OCI-LY3 (cell line): ENCODE data around the gene TTC39A.
A peak's percentile ranks its signal among the peaks of the same experiment; 100 is the strongest.

Experiments used
- H2AFZ ChIP-seq: fragments of 200-600, 300-600 bp; shearing (Covaris generic); 2 replicates; pipeline ENCODE4 v1.6.0; 2014; ENCODE audit warnings: antibody characterized with exemption, low read depth, low read length
- H3K27ac ChIP-seq: fragments of 200-600, 300-600 bp; sonication (generic); 2 replicates; pipeline ENCODE4 v1.5.1; 2014; ENCODE audit warnings: mild to moderate bottlenecking, low read length, moderate library complexity, mixed read lengths
- H3K27me3 ChIP-seq: fragments of 200-600, 300-600 bp; sonication (generic); 2 replicates; pipeline ENCODE4 v1.6.1; 2014; ENCODE audit warnings: low read depth, low read length, mixed read lengths
- H3K36me3 ChIP-seq: fragments of 200-600, 300-600 bp; sonication (generic); replicated peaks from 2 replicates; pipeline ENCODE3; 2014; ENCODE audit warnings: low read depth, low read length, mixed read lengths
- H3K4me1 ChIP-seq: fragments of 300-600, 200-600 bp; sonication (generic); 2 replicates; pipeline ENCODE4 v1.6.1; 2014; ENCODE audit warnings: low read length, mixed read lengths
- H3K4me2 ChIP-seq: fragments of 200-600, 300-600 bp; sonication (generic); 2 replicates; pipeline ENCODE4 v1.6.1; 2014; ENCODE audit warnings: low read length, mixed read lengths
- H3K4me3 ChIP-seq: fragments of 300-600, 200-600 bp; sonication (generic); 2 replicates; pipeline ENCODE4 v1.5.1; 2014; ENCODE audit warnings: antibody characterized with exemption, mild to moderate bottlenecking, low read length, moderate library complexity
- H3K79me2 ChIP-seq: fragments of 300-600, 200-600 bp; shearing (Covaris generic); 2 replicates; pipeline ENCODE4 v1.6.1; 2014; ENCODE audit warnings: mild to moderate bottlenecking, low read length, mixed read lengths
- H3K9ac ChIP-seq: fragments of 300-600, 200-600 bp; shearing (Covaris generic); 2 replicates; pipeline ENCODE4 v1.6.0; 2014; ENCODE audit warnings: mild to moderate bottlenecking, low read length, moderate library complexity
- H3K9me3 ChIP-seq: fragments of 200-600, 300-600 bp; shearing (Covaris generic); 2 replicates; pipeline ENCODE4 v1.6.1; 2014; ENCODE audit warnings: low read length, mixed read lengths; ENCODE audit not compliant: insufficient read depth
- H4K20me1 ChIP-seq: fragments of 200-600, 300-600 bp; sonication (generic); 2 replicates; pipeline ENCODE4 v1.6.1; 2016; ENCODE audit warnings: low read length, mixed read lengths; ENCODE audit not compliant: insufficient read depth
- EZH2phosphoT487 ChIP-seq: fragments of 200-600 bp; shearing (Covaris generic); IDR thresholded peaks from 2 replicates; pipeline ENCODE4 v1.6.1; 2018; ENCODE audit warnings: antibody characterized with exemption, mixed run types, low read depth
- TF ChIP-seq, protein P1 (sequence below): fragments of 200-600, 300-600 bp; sonication (generic); IDR thresholded peaks from 2 replicates; pipeline ENCODE4 v1.5.1; 2014; ENCODE audit warnings: antibody characterized with exemption, low read length, low read depth

Gene TTC39A

GRCh38 chr1:51299981-51300670, 30.2 kb downstream of the TTC39A start:
- Histone ChIP-seq H3K27ac (no peak overlapping the region), H3K27me3 (no peaks in the 10 kb centered on the region), H3K9ac (no peak overlapping the region), H3K79me2 (no peaks in the 10 kb centered on the region), H3K4me2 (no peak overlapping the region), H3K36me3 (no peaks in the 10 kb centered on the region), H2AFZ (no peak overlapping the region), H3K9me3 (no peaks in the 10 kb centered on the region), H3K4me1 (peaks cover 22% of the 10 kb centered on the region), H4K20me1 (no peaks in the 10 kb centered on the region), H3K4me3 (no peak overlapping the region)
- no peak for TF ChIP-seq EZH2phosphoT487
- TF ChIP-seq, protein P1, sequence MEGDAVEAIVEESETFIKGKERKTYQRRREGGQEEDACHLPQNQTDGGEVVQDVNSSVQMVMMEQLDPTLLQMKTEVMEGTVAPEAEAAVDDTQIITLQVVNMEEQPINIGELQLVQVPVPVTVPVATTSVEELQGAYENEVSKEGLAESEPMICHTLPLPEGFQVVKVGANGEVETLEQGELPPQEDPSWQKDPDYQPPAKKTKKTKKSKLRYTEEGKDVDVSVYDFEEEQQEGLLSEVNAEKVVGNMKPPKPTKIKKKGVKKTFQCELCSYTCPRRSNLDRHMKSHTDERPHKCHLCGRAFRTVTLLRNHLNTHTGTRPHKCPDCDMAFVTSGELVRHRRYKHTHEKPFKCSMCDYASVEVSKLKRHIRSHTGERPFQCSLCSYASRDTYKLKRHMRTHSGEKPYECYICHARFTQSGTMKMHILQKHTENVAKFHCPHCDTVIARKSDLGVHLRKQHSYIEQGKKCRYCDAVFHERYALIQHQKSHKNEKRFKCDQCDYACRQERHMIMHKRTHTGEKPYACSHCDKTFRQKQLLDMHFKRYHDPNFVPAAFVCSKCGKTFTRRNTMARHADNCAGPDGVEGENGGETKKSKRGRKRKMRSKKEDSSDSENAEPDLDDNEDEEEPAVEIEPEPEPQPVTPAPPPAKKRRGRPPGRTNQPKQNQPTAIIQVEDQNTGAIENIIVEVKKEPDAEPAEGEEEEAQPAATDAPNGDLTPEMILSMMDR = no peak

GRCh38 chr1:51299185-51299885, 31.0 kb downstream of the TTC39A start:
- Histone ChIP-seq H3K9me3 (no peaks in the 10 kb centered on the region), H3K27me3 (no peaks in the 10 kb centered on the region), H3K4me3 (no peak overlapping the region), H3K4me1 (peaks cover 14% of the 10 kb centered on the region), H3K36me3 (no peaks in the 10 kb centered on the region), H2AFZ (no peak overlapping the region), H3K79me2 (no peaks in the 10 kb centered on the region), H3K4me2 (no peak overlapping the region), H3K27ac (no peak overlapping the region), H3K9ac (no peak overlapping the region), H4K20me1 (no peaks in the 10 kb centered on the region)
- TF ChIP-seq EZH2phosphoT487 = no peak
- TF ChIP-seq, protein P1 = no peak

DNA sequence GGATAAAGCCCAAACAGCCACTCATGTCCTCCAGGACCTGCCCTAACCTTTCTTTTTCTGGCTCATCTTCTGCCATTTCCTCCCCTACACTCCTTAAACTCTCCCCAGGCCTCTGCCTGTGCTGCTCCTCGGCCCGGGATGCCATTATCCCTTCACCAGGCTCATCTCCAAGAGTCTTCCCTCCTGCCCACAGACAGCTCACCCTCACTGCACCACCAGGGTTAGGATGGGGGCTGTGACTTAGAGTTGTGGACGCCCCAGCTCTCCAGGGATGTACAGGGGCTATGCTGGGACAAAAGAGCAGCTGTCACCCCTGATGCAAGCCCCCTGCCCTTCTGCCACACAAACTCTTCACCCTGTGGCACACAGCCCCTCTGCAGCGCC, 32.0 kb downstream of the TTC39A start:
- TF ChIP-seq, protein P1 = no peak
- TF ChIP-seq EZH2phosphoT487 = no peak
- H3K27me3 ChIP-seq = no peaks in the 10 kb centered on the region
- no peaks in the 10 kb centered on the region for H3K36me3 ChIP-seq
- H3K4me2 ChIP-seq = no peak overlapping the region
- H3K9me3 ChIP-seq = no peaks in the 10 kb centered on the region
- H3K79me2 ChIP-seq = no peaks in the 10 kb centered on the region
- no peaks in the 10 kb centered on the region for H4K20me1 ChIP-seq
- no peak overlapping the region for H3K4me3 ChIP-seq
- H3K4me1 ChIP-seq = peaks cover 4% of the 10 kb centered on the region; the same call in 1 of the 2 replicates
- H3K9ac ChIP-seq = no peak overlapping the region
- no peak overlapping the region for H3K27ac ChIP-seq
- H2AFZ ChIP-seq = no peak overlapping the region

GRCh38 chr1:51297401-51298321, 32.7 kb downstream of the TTC39A start:
- peak overlapping the region; percentile 91 for H3K4me2 ChIP-seq
- peak overlapping the region; percentile 67; the same call in 1 of the 2 replicates for H3K9ac ChIP-seq
- no peaks in the 10 kb centered on the region for H4K20me1 ChIP-seq
- no peaks in the 10 kb centered on the region for H3K27me3 ChIP-seq
- H3K36me3 ChIP-seq = no peaks in the 10 kb centered on the region
- no peak overlapping the region for H3K27ac ChIP-seq
- no peaks in the 10 kb centered on the region for H3K79me2 ChIP-seq
- peaks cover 4% of the 10 kb centered on the region; the same call in 1 of the 2 replicates for H3K4me1 ChIP-seq
- H3K9me3 ChIP-seq = no peaks in the 10 kb centered on the region
- peak overlapping the region; percentile 92; the same call in 1 of the 2 replicates for H2AFZ ChIP-seq
- no peak for TF ChIP-seq EZH2phosphoT487
- TF ChIP-seq, protein P1 = no peak
- peak overlapping the region; percentile 85 for H3K4me3 ChIP-seq
